Colon (tissue), 2 donors: ENCODE data around the gene CPT1C.

ENCODE experiments used
- FAIRE-seq: peaks from 2 replicates; lab custom pipeline; 2012; peaks lifted over from hg19 to GRCh38; lab: Jason Lieb, UNC
- donor health status: control.
- donor health status: control.

Gene CPT1C

GRCh38 chr19:49690656-49691242 lies at the start of gene CPT1C:
Gene CPT1C (plus strand): TSS chr19:49691116. CDS start chr19:49692253, 1,137 bp downstream.
- FAIRE-seq = no peak

DNA sequence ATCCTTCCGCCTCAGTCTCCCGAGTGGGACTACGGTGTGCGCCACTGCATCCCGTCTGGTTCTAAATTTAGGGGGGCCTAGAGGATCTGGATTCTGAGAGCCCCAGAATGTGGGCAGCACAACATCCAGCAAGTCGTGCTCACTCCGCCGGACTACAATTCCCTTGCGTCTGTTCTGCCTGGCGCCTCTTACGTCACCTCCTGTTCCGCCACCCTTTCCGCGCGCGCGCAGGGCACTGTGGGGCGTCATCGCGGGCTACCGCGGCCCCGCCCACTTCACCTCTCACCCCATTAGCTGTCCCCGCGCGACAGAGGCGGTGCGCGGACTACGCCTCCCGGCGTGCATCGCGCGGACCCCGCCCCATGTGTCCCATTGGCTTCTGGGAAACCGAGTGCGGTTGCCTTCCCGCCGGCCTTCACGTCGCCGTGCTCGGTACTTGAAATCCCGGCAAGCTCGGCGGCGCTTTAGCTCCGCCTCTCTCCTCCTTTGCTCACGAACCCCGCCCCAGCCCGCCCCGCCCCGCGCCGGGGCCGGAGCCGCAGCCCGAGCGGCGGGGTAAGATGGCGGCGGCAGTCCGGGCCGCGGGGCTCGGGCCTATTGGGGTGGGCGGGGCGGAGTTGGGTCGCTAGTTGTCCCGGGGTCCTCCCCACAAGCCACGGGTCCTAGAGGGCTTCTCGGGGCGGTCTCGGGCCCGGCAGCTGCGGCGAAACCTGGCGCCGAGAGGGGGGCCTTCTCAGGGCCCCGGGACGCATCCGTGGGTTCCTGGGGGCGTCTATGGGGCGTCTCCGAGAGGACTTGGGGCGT lies 49.0 kb upstream of the CPT1C start, which contains the start of gene SCAF1:
Gene SCAF1 (plus strand): TSS at position 522 of the 804 bp plus-strand sequence. CDS start 2,818 bp downstream, outside the sequence.
- peak; percentile 53 for FAIRE-seq

DNA sequence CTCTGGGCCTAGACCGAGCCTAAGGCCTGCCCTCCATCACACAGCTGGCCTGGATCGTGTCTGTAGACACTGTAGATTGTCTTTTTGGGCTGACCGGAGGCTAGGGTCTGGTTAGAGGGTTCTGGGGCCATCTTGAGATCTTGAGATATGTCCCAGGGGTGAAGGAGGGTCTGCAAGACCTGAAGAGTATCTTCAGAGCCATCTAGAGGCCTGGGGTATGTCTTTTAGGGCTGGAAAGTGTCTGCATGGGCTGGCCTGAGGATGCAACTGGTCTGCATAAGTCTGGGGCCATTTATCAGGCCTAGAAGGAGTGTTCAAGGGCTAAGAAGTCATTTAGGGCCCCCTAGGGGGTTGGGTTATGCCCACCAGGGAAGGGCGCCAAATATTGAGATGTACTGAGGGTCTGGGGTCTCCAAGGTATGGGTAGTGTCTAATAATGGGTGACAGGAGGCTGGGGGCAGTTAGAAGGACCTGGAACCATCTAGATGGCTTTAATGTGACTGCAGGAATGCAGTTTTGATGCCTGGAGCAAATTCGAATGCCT lies 48.4 kb upstream of the CPT1C start:
- no peak for FAIRE-seq

GRCh38 chr19:49643466-49643865 lies 47.5 kb upstream of the CPT1C start:
- FAIRE-seq = no peak

- FAIRE-seq = no peak
These were observed 45.3 kb upstream of the CPT1C start for GRCh38 chr19:49645592-49645991.

- no peak for FAIRE-seq
These were observed 44.9 kb upstream of the CPT1C start for GRCh38 chr19:49645995-49646394.

GRCh38 chr19:49646586-49646985 lies 44.3 kb upstream of the CPT1C start:
- FAIRE-seq = no peak

DNA sequence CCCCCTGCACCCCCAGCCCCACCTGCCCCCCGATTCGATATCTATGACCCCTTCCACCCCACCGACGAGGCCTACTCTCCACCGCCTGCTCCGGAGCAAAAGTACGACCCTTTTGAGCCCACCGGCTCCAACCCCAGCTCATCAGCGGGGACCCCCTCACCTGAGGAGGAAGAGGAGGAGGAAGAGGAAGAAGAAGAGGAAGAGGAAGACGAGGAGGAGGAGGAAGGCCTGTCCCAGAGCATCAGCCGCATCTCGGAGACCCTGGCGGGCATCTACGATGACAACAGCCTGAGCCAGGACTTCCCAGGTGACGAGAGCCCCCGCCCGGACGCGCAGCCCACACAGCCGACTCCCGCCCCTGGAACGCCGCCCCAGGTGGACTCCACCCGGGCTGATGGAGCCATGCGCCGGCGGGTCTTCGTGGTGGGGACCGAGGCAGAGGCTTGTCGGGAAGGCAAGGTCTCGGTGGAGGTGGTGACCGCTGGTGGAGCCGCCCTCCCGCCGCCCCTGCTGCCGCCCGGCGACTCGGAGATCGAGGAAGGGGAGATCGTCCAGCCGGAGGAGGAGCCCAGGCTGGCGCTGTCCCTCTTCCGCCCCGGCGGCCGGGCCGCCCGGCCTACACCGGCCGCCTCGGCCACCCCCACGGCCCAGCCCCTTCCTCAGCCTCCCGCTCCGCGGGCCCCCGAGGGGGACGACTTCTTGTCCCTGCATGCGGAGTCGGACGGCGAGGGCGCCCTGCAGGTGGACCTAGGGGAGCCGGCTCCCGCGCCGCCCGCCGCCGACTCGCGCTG lies 39.7 kb upstream of the CPT1C start:
- no peak for FAIRE-seq

- FAIRE-seq = no peak
These were observed 38.9 kb upstream of the CPT1C start for GRCh38 chr19:49651820-49652550.

DNA sequence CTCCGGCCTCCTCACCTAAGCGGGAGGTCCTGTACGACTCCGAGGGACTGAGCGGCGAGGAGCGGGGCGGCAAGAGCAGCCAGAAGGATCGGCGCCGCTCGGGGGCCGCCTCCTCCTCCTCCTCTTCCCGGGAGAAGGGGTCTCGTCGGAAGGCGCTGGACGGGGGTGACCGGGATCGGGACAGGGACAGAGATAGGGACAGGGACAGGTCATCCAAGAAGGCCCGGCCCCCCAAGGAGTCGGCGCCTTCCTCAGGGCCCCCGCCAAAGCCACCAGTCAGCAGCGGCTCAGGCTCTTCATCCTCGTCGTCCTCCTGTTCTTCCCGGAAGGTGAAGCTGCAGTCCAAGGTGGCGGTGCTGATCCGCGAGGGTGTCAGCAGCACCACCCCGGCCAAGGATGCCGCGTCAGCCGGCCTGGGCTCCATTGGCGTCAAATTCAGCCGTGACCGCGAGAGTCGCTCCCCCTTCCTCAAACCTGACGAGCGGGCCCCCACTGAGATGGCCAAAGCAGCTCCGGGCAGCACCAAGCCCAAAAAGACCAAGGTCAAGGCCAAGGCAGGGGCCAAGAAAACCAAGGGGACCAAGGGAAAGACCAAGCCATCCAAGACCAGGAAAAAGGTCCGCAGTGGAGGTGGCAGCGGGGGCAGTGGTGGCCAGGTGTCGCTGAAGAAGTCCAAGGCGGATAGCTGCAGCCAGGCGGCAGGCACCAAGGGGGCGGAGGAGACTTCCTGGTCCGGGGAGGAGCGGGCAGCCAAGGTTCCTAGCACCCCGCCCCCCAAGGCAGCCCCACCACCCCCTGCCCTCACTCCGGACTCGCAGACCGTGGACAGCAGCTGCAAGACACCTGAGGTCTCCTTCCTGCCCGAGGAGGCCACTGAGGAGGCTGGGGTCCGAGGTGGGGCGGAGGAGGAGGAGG lies 38.1 kb upstream of the CPT1C start:
- no peak for FAIRE-seq

GRCh38 chr19:49653466-49653806 lies 37.5 kb upstream of the CPT1C start:
- FAIRE-seq = no peak

- no peak for FAIRE-seq
These were observed 36.3 kb upstream of the CPT1C start for GRCh38 chr19:49654581-49654980.

DNA sequence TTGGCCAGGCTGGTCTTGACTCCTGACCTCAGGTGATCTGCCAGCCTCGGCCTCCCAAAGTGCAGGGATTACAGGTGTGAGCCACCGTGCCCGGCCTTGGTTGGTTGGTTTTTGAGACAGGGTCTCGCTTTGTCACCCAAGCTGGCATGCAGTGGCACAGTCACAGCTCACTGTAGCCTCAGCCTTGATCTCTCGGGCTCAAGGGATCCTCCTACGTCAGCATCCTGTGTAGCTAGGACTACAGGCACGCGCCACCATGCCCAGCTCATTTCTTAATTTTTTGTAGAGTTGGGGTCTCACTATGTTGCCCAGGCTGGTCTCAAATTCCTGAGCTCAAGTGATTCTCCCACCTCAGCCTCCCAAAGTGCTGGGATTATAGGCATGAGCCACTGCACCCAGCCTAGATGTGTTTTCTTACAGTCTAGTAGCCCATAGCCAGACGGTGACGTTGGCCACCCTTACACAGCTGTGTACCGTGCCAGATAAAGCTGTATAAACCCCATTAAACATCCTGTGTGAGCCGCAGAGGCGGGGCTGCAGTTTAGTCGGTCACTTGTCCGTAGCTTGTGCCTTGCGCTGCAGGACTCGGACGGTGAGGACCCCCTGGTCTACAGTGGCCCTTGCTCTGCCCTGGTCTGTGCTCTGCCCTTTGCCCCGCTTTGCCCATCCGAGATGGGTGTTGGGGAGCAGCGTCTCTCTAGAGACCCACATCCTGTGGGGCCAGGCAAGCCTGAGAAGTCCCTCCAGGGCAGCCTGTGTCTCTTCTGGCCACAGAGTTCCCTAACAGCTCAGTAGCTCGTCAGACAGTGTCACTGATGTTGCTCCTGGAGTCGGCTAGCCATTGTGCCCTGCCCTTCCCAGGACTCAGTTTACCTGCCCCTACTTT lies 35.1 kb upstream of the CPT1C start:
- FAIRE-seq = no peak

DNA sequence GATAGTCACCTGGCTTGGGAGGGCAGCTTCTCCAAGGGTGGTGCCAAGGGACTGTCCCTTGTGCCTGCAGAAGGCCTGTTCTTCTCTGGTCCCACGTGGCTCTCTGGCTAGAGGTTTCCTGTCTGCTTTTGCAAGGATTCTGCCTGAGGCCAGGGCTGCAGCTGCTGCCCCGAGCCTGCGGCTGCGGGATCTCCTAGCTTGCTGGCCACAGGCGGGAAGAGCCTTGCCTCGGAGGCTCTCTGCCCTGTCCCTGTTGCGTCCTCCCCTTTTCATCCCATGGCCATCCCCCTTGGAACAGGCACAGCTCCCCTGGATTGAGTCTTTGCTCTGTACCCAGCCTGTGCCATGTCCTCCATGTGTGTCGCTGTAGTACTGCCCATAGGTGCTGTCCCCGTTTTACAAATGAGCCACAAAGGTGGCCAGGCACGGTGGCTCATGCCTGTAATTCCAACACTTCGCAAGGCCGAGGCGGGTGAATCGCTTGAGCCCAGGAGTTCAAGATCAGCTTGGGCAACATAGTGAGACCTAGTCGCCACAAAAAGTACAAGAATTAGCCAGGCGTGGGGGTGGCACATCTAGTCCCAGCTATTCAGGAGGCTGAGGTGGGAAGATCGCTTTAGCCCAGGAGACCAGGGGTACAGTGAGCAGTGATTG lies 34.3 kb upstream of the CPT1C start:
- no peak for FAIRE-seq

DNA sequence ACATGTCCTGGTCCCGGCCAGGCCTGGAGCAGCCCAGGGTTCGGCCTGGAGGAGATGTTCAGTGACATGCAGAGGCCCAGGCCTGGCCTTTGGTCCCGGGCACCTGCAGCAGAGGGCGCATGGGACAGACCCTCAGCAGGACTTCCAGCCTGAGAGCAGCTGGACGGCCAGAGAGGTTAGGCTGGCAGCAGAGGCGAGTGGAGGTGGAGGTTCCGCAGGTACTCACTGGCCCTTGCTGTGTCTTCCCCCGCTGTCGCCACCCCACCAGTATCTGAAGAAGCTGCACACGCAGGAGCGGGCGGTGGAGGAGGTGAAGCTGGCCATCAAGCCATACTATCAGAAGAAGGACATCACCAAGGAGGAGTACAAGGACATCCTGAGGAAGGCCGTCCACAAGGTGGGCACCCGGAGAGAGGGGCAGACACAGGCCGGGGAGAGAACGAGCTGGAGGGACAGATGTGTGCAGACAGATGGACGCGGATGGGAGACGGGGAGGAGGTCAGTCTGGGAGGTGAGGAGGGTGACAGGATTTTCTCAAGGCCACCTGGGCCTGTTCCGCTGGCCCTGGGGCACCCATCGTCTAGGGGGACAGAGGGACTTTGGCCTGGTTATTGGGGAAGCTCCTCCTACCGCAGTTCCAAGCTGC lies 33.3 kb upstream of the CPT1C start:
- no peak for FAIRE-seq

DNA sequence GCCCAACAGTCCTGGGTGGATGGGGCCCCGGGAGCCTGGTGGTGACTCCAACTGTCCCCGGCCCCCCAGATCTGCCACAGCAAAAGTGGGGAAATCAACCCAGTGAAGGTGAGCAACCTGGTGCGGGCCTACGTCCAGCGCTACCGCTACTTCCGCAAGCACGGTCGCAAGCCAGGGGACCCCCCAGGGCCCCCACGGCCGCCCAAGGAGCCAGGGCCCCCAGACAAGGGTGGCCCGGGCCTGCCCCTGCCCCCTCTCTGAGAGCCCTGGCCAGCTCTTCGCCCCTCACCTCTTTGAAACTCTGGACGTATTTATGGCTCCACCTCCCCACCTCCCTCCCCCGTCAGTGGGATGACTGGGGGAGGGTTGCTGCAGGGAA lies 32.8 kb upstream of the CPT1C start:
- no peak for FAIRE-seq

DNA sequence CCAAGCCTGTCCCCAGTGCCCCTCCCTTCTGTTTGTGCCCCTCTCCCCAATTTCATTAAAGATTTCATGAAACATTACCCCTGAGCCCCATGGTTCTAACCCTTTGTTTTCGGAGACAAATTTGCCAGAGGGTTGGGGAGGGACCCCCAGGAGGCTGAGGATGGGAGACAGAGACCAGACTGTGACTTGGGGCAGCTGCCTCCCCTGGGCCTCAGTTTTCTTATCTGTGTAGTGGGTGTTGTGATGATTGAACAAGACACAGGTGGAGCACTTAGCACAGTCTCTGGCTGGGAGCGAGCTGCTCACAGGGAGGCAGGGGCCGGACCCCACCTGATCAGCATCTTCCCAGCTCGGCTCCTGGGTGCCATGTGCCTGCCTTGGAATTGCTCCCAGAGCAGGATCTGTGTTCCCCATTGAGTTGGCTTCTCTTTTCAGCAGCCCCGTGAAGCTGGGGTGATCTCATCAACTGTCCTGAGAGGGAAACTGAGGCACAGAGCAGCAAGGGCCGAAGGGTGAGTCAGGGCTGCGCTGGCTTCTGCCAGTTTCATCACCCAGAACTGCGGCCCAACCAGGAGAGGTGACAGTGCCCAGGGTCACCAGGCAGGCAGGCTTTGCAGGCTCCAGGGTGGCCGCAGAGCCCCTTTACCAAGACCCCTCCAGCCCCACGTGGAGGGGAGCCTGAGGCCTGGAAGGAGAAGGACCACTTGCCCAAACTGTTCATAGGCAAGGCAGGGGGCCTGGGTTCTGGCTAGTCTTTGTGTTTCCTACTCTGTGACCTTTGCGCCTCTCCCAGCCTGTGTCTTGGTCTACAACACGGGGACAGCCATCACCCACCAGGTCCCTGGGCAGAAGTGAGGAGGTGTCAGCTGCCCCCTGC lies 32.1 kb upstream of the CPT1C start:
- no peak for FAIRE-seq
